ENCODE data around the gene PLEKHF1.

The PLEKHF1 gene

DNA sequence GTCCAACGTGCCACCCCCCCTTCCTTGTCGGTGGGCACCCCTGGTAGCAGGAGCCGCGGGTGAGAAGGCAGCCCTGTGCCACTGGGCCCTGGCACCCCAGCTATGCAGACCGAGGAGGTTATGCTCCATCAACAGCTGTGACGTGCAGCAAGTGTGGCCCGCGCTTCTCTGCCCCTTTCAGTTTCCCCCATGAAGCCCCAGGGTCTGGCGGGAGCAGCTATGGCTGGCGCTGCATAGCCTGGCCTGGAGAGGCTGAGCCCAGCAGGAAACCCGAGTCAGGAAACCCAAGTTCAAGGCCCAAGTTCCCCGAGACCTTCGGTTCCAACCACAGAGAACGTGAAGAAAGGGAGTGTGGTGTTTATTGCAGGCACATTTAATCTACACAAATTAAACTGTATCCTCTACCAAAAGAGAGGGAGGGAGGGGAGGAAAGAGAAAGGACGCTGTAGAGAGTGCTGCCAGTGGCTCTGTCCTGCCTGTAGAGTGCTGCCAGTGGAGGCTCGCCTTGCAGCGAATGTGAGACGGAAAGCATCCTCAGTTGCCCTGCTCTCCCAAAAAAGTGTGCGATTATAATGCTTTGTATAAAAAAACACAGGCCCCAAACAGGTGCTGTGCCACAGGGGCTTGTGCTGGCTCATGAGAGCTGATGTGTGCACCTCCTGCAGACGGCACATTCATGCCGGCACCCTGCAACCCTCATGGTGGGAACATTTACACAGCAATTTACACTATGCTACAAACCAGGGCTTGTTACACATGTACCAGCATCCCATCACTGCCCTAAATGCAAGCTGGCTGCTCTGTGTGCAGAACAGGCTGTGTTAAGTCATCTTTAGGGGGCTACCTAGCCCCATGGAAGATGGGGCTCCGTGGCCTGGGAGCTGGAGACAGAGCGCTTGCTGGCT is 42.8 kb upstream of the PLEKHF1 start:
- TF ChIP-seq, protein P1, sequence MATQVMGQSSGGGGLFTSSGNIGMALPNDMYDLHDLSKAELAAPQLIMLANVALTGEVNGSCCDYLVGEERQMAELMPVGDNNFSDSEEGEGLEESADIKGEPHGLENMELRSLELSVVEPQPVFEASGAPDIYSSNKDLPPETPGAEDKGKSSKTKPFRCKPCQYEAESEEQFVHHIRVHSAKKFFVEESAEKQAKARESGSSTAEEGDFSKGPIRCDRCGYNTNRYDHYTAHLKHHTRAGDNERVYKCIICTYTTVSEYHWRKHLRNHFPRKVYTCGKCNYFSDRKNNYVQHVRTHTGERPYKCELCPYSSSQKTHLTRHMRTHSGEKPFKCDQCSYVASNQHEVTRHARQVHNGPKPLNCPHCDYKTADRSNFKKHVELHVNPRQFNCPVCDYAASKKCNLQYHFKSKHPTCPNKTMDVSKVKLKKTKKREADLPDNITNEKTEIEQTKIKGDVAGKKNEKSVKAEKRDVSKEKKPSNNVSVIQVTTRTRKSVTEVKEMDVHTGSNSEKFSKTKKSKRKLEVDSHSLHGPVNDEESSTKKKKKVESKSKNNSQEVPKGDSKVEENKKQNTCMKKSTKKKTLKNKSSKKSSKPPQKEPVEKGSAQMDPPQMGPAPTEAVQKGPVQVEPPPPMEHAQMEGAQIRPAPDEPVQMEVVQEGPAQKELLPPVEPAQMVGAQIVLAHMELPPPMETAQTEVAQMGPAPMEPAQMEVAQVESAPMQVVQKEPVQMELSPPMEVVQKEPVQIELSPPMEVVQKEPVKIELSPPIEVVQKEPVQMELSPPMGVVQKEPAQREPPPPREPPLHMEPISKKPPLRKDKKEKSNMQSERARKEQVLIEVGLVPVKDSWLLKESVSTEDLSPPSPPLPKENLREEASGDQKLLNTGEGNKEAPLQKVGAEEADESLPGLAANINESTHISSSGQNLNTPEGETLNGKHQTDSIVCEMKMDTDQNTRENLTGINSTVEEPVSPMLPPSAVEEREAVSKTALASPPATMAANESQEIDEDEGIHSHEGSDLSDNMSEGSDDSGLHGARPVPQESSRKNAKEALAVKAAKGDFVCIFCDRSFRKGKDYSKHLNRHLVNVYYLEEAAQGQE (IDR thresholded peaks at IDR 0.05; ENCODE audit: low read depth), result peak; percentile 53
- TF ChIP-seq CREB1 (IDR thresholded peaks at IDR 0.05; ENCODE audit: low read depth) (no peak), EP300 (IDR thresholded peaks at IDR 0.05; ENCODE audit: borderline replicate concordance) (no peak), RAD21 (IDR thresholded peaks at IDR 0.05; ENCODE audit: low read depth) (no peak), TCF12 (IDR thresholded peaks at IDR 0.05; ENCODE audit: low read depth) (no peak), NFIC (IDR thresholded peaks at IDR 0.05) (no peak), YY1 (IDR thresholded peaks at IDR 0.05; ENCODE audit: low read depth) (no peak), ZBTB7A (IDR thresholded peaks at IDR 0.05; ENCODE audit: low read depth) (no peak)
- TF ChIP-seq, protein P2, sequence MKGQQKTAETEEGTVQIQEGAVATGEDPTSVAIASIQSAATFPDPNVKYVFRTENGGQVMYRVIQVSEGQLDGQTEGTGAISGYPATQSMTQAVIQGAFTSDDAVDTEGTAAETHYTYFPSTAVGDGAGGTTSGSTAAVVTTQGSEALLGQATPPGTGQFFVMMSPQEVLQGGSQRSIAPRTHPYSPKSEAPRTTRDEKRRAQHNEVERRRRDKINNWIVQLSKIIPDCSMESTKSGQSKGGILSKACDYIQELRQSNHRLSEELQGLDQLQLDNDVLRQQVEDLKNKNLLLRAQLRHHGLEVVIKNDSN (IDR thresholded peaks at IDR 0.05), result no peak

DNA sequence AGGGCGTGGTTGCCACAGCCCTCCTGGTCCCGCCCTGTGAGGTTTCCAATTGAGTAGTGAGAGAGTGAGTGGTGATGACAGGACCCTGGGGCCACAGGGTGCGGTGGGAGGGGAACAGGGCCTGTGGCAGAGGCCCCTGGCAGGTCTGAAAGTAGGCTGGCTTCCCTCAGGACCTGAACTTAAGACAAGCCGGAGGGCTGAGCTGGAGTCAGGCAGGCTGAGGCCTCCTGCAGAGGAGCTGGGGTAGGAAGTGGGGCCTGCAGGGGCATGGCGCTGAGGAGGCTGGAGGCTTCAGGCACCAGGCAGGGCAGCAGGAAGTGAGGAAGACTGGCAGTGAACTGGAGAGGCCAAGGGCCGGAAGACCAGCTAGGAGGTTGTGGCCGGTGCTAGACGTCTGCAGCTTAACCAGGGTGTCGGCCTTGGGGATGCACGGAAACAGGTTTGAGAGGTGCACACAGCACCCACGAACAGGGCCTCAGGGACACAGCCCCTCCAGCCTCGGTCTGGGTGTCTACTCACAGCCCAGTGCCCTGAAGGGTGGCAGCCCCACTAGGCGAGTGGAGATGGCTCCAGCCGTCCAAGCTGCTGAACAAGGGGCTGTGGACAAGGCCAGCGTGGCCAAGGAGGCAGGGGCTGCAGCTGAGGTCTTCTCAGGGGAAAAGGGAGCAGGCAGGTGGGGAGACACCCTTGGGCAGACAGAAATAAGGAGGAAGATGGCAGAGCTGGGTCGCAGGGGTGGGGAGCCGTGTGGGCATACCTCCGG is 41.4 kb upstream of the PLEKHF1 start:
- TF ChIP-seq TAF1 (IDR thresholded peaks at IDR 0.05; ENCODE audit: low read depth) (no peak), YY1 (IDR thresholded peaks at IDR 0.05; ENCODE audit: low read depth) (no peak), EGR1 (IDR thresholded peaks at IDR 0.05) (no peak), CEBPB (IDR thresholded peaks at IDR 0.05) (no peak), ZBTB7A (IDR thresholded peaks at IDR 0.05; ENCODE audit: low read depth) (no peak)
- TF ChIP-seq, protein P2 (IDR thresholded peaks at IDR 0.05), result no peak

DNA sequence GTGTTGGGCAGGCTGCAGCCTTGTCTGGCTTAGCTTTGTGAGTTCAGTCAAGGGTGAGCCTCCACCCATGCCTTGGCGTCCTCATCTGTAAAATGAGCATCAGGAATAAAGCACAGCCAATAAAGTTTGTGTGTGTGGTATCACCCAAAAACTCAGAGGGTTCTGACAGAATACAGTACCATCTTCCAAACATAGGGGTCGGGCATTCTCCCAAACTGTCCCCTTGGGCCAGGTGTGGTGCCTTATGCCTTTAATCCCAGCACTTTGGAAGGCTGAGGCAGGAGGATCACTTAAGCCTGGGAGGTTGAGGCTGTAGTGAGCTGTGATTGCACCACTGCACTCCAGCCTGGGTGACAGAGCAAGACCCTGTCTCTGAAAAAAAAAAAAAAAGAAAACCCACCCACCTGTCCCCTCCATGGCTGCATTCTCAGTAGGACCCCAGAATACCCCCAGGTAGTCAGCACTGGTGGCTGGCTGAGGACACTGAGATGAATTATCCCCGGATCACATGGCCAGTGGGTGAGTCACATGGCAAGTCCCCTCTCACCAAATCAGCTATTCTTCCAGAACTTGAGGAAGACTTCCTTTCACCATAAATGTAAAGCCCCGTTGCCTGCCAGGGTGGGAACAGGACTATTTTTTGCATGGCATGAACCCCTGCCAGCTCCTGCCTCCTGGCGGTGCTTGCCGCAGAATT is 40.6 kb upstream of the PLEKHF1 start:
- TF ChIP-seq CEBPB (IDR thresholded peaks at IDR 0.05), result no peak
- TF ChIP-seq CREB1 (IDR thresholded peaks at IDR 0.05; ENCODE audit: low read depth), result no peak
- TF ChIP-seq, protein P2 (IDR thresholded peaks at IDR 0.05), result peak; percentile 52
- no peak for TF ChIP-seq YY1 (IDR thresholded peaks at IDR 0.05; ENCODE audit: low read depth)

DNA sequence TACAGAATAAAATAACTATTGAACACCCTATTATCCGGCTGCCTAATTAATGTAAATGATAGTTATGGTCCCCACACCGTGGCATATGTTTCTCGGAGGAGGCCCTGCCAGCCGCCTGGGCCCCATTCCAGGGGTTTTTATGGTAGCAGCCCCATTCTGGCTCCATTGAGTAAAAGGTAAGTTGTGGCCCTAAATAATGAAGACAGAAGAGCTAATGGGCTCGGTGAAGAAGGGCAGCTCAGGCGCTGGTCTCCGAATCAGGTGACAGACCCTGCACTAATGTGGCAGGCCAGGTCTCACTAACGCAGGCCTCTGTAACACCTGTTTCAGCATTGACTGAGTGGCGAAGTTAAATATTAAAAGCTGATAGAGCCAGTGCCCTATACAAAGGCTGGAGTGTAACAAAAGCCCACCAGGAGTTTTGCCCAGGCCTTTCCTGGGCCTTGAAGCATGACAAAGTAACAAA is 40.0 kb upstream of the PLEKHF1 start:
- TF ChIP-seq, protein P3, sequence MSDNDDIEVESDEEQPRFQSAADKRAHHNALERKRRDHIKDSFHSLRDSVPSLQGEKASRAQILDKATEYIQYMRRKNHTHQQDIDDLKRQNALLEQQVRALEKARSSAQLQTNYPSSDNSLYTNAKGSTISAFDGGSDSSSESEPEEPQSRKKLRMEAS (IDR thresholded peaks at IDR 0.05), result no peak
- no peak for TF ChIP-seq FOXM1 (IDR thresholded peaks at IDR 0.05; ENCODE audit: borderline replicate concordance, low read depth)
- TF ChIP-seq EP300 (IDR thresholded peaks at IDR 0.05; ENCODE audit: borderline replicate concordance), result no peak
- TF ChIP-seq CEBPB (IDR thresholded peaks at IDR 0.05), result no peak
- TF ChIP-seq, protein P1 (IDR thresholded peaks at IDR 0.05; ENCODE audit: low read depth), result no peak
- no peak for TF ChIP-seq TCF12 (IDR thresholded peaks at IDR 0.05; ENCODE audit: low read depth)
- TF ChIP-seq, protein P2 (IDR thresholded peaks at IDR 0.05), result no peak
- TF ChIP-seq NFIC (IDR thresholded peaks at IDR 0.05), result no peak
- TF ChIP-seq CREB1 (IDR thresholded peaks at IDR 0.05; ENCODE audit: low read depth), result no peak
- no peak for TF ChIP-seq RAD21 (IDR thresholded peaks at IDR 0.05; ENCODE audit: low read depth)
- TF ChIP-seq ZBTB7A (IDR thresholded peaks at IDR 0.05; ENCODE audit: low read depth), result no peak
- no peak for TF ChIP-seq YY1 (IDR thresholded peaks at IDR 0.05; ENCODE audit: low read depth)
- TF ChIP-seq TAF1 (IDR thresholded peaks at IDR 0.05; ENCODE audit: low read depth), result no peak
- no peak for TF ChIP-seq TEAD4 (IDR thresholded peaks at IDR 0.05)
- no peak for TF ChIP-seq EGR1 (IDR thresholded peaks at IDR 0.05)
